Type B pancreatic cell (in vitro differentiated cells): ENCODE measurements around the gene C16orf96. TPM values are rescaled to one million over a fixed set of nuclear protein-coding genes. Genes with fewer than 3 reads are reported as not detected.

Experiments
- DNase-seq: peaks from one replicate; pipeline ENCODE4 v3.0.0; 2021; ENCODE audit warnings: mixed read lengths; ENCODE audit not compliant: unreplicated experiment; ENCODE audit errors: extremely low spot score
- H3K27ac Mint-ChIP-seq: 2 replicates; pipeline ENCODE4 v1.8.0; 2021; ENCODE audit warnings: mild to moderate bottlenecking, mixed read lengths
- H3K27me3 Mint-ChIP-seq: 2 replicates; pipeline ENCODE4 v1.8.0; 2021; ENCODE audit warnings: mixed read lengths
- H3K36me3 Mint-ChIP-seq: 2 replicates; pipeline ENCODE4 v1.8.0; 2021; ENCODE audit warnings: mixed read lengths
- H3K4me1 Mint-ChIP-seq: one replicate; pipeline ENCODE4 v1.8.0; 2021; ENCODE audit warnings: mixed read lengths; ENCODE audit not compliant: unreplicated experiment
- H3K4me3 Mint-ChIP-seq: 2 replicates; pipeline ENCODE4 v1.8.0; 2021; ENCODE audit warnings: mild to moderate bottlenecking, mixed read lengths
- H3K9me3 Mint-ChIP-seq: 2 replicates; pipeline ENCODE4 v1.8.0; 2021; ENCODE audit warnings: mixed read lengths
- long read RNA-seq: library from polyadenylated mRNA; unstranded; transcript quantifications from one replicate; pipeline ENCODE4 v2.0.0, GENCODE V29; 2020
- total RNA-seq: library from RNA; stranded (reverse); gene quantifications from 2 replicates; pipeline ENCODE4 v1.2.1, GENCODE V29; 2021; ENCODE audit warnings: low replicate concordance
- TF ChIP-seq, protein P1 (sequence below): fragments of 200-600 bp; sonication (generic); conservative IDR thresholded peaks from 2 replicates; pipeline ENCODE4 v1.5.0; 2021; ENCODE audit warnings: antibody characterized with exemption, mild to moderate bottlenecking

The C16orf96 gene
- 0.14 and 0.43 TPM in 2 replicates for total RNA-seq
- long read RNA-seq: 0 reads

DNA sequence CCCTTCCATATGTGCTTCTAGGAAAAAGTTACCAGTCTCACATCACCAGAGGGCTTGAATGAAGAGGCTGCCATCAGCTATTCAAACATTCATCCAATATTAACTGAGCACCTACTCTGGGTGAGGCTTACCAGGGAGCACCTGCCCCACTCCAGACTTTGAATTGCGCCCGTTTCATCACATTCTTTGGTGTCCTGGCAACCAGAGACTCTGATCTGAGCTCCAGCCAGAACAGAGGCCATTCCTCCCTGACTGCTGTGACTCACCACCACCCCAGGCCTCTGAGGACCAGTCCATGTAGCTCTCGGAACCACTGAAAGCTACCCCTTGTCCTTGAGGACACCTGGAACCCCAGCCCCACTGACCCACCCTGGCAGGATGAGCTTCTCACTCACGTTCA is at the start of gene C16orf96:
Gene C16orf96, plus strand, starts transcription at position 229 of the 400 bp plus-strand sequence. Its CDS starts 150 bp downstream, at position 379.
- Mint-ChIP-seq H3K27ac (no peak within 1 kb of the TSS), H3K27me3 (no peaks in the 10 kb centered on the region), H3K9me3 (no peaks in the 10 kb centered on the region), H3K4me1 (no peaks in the 10 kb centered on the region), H3K36me3 (no peaks in the 10 kb centered on the region), H3K4me3 (no peak within 1 kb of the TSS)
- TF ChIP-seq, protein P1, sequence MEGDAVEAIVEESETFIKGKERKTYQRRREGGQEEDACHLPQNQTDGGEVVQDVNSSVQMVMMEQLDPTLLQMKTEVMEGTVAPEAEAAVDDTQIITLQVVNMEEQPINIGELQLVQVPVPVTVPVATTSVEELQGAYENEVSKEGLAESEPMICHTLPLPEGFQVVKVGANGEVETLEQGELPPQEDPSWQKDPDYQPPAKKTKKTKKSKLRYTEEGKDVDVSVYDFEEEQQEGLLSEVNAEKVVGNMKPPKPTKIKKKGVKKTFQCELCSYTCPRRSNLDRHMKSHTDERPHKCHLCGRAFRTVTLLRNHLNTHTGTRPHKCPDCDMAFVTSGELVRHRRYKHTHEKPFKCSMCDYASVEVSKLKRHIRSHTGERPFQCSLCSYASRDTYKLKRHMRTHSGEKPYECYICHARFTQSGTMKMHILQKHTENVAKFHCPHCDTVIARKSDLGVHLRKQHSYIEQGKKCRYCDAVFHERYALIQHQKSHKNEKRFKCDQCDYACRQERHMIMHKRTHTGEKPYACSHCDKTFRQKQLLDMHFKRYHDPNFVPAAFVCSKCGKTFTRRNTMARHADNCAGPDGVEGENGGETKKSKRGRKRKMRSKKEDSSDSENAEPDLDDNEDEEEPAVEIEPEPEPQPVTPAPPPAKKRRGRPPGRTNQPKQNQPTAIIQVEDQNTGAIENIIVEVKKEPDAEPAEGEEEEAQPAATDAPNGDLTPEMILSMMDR: no peak
- DNase-seq: no peak

DNA sequence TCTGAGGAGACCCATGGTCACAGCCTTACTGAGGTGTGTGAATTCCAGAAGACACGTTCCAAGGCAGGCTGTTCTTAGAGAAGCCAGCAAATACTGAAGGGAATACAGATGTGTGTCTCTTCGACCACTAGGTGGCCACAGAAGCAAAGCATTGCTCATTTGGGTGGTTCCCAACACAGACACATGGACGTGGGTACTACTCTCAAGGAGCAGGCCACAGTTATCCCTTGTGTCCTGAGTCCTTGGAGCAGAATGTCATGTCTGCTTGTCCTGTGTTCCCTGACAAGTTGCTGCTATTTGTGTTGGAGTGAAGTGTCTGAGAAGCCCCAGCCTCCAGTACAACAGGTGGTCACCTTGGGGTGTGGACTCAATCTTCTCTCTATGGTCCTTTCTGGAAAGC is 49.7 kb upstream of the C16orf96 start:
- H3K27me3 Mint-ChIP-seq: no peaks in the 10 kb centered on the region
- H3K4me3 Mint-ChIP-seq: no peak overlapping the region
- no peak for DNase-seq
- no peaks in the 10 kb centered on the region for H3K9me3 Mint-ChIP-seq
- TF ChIP-seq, protein P1: peak; percentile 89
- H3K36me3 Mint-ChIP-seq: peaks cover 7% of the 10 kb centered on the region
- H3K27ac Mint-ChIP-seq: peak overlapping the region; percentile 78
- H3K4me1 Mint-ChIP-seq: peaks cover 13% of the 10 kb centered on the region

DNA sequence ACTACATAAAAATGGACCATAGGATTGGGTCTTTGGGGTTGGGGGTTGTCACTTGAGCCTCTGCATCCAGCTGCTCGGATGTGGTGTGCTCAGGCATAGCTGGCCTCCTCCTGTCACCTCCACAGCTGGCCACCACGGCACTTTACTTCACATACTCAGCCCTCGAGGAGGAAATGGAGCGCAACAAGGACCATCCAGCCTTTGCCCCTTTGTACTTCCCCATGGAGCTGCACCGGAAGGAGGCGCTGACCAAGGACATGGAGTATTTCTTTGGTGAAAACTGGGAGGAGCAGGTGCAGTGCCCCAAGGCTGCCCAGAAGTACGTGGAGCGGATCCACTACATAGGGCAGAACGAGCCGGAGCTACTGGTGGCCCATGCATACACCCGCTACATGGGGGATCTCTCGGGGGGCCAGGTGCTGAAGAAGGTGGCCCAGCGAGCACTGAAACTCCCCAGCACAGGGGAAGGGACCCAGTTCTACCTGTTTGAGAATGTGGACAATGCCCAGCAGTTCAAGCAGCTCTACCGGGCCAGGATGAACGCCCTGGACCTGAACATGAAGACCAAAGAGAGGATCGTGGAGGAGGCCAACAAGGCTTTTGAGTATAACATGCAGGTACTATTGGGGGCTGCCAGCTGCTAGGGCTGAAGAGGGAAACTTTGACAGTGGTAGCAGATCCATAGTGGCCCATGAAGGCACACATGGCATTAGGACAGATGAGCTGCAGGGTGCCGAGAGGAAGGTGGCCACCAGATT is 48.4 kb upstream of the C16orf96 start:
- H3K27ac Mint-ChIP-seq: no peak overlapping the region
- peaks cover 12% of the 10 kb centered on the region for H3K4me1 Mint-ChIP-seq
- no peaks in the 10 kb centered on the region for H3K9me3 Mint-ChIP-seq
- H3K36me3 Mint-ChIP-seq: peaks cover 7% of the 10 kb centered on the region
- H3K4me3 Mint-ChIP-seq: no peak overlapping the region
- no peak for DNase-seq
- TF ChIP-seq, protein P1: no peak
- no peaks in the 10 kb centered on the region for H3K27me3 Mint-ChIP-seq

DNA sequence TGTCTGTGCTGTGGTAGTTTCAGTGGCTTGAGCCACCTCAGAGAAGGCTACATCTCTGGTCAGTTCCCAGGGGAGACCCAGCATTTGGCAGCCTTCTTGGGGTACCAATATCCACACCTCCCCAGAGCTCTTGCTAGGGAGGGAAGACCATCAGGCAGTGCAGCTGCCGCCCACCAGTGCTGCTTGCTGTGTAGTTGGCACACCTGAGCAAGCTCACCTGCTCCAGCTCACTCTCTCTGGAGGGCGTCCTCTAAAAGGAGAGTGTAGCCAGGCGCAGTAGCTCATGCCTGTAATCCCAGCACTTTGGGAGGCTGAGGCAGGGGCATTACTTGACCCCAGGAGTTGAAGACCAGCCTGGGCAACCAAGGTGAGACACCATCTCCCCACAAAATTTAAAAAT is 47.3 kb upstream of the C16orf96 start:
- TF ChIP-seq, protein P1: no peak
- H3K27ac Mint-ChIP-seq: no peak overlapping the region
- DNase-seq: no peak
- peaks cover 12% of the 10 kb centered on the region for H3K4me1 Mint-ChIP-seq
- H3K9me3 Mint-ChIP-seq: no peaks in the 10 kb centered on the region
- H3K27me3 Mint-ChIP-seq: no peaks in the 10 kb centered on the region
- H3K4me3 Mint-ChIP-seq: no peak overlapping the region
- peaks cover 7% of the 10 kb centered on the region for H3K36me3 Mint-ChIP-seq

DNA sequence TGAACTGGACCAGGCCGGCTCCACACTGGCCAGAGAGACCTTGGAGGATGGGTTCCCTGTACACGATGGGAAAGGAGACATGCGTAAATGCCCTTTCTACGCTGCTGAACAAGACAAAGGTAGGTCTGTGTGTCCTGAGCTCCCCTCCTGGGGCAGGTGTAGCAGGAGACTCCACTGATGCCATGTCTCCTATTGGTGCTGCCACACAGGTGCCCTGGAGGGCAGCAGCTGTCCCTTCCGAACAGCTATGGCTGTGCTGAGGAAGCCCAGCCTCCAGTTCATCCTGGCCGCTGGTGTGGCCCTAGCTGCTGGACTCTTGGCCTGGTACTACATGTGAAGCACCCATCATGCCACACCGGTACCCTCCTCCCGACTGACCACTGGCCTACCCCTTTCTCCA is 46.7 kb upstream of the C16orf96 start:
- peaks cover 7% of the 10 kb centered on the region for H3K36me3 Mint-ChIP-seq
- no peaks in the 10 kb centered on the region for H3K27me3 Mint-ChIP-seq
- H3K4me3 Mint-ChIP-seq: no peak overlapping the region
- no peaks in the 10 kb centered on the region for H3K9me3 Mint-ChIP-seq
- no peak for DNase-seq
- TF ChIP-seq, protein P1: no peak
- H3K4me1 Mint-ChIP-seq: peaks cover 12% of the 10 kb centered on the region
- H3K27ac Mint-ChIP-seq: no peak overlapping the region
